GM12878 (cell line): ENCODE data around the gene PDE6D. TPM values are rescaled to one million over a fixed set of nuclear protein-coding genes. Genes with fewer than 3 reads are reported as not detected.

Experiments used
- BCLAF1 ChIP-seq: fragments of 450-650 bp; IDR thresholded peaks from 2 replicates; pipeline ENCODE4 v1.6.1; 2017; ENCODE audit warnings: antibody characterized with exemption, mild to moderate bottlenecking, moderate library complexity
- CBX5 ChIP-seq: sonication (generic); IDR thresholded peaks from 2 replicates; pipeline ENCODE4 v1.6.1; 2016; ENCODE audit warnings: low read depth, moderate library complexity, mild to moderate bottlenecking, inconsistent platforms
- CEBPB ChIP-seq, 2 experiments: fragments of 150-350 bp in 1 of 2; IDR thresholded peaks; 2 replicates each; pipeline ENCODE4 v1.6.1; 2012 to 2014; ENCODE audit warnings: low read depth in 2 of 2, low read length in 2 of 2, borderline replicate concordance in 1 of 2, inconsistent platforms in 1 of 2
- CHD2 ChIP-seq: IDR thresholded peaks from 2 replicates; pipeline ENCODE4 v1.6.1; 2011; ENCODE audit warnings: low read depth, low read length, improper control_type of control experiment, borderline replicate concordance
- ESRRA ChIP-seq: IDR thresholded peaks from 2 replicates; pipeline ENCODE4 v1.6.1; 2012; ENCODE audit warnings: mild to moderate bottlenecking, low read length, improper control_type of control experiment
- HDGF ChIP-seq: fragments of 450-650 bp; IDR thresholded peaks from 2 replicates; pipeline ENCODE4 v1.6.1; 2016; ENCODE audit warnings: antibody characterized with exemption
- MEF2B ChIP-seq: fragments of 450-650 bp; IDR thresholded peaks from 2 replicates; pipeline ENCODE4 v1.6.1; 2018; ENCODE audit warnings: mild to moderate bottlenecking, moderate library complexity; ENCODE audit not compliant: partially characterized antibody, poor library complexity, severe bottlenecking
- MTA3 ChIP-seq: IDR thresholded peaks from 2 replicates; pipeline ENCODE4 v1.6.1; 2012; ENCODE audit warnings: low read length, inconsistent platforms, borderline replicate concordance
- MXI1 ChIP-seq: fragments of 150-350 bp; IDR thresholded peaks from 2 replicates; pipeline ENCODE4 v1.6.1; 2011; ENCODE audit warnings: low read depth, mild to moderate bottlenecking, inconsistent platforms, low read length, improper control_type of control experiment
- MYB ChIP-seq: fragments of 150-350 bp; IDR thresholded peaks from 2 replicates; pipeline ENCODE4 v1.6.1; 2014; ENCODE audit warnings: mild to moderate bottlenecking, low read depth, low read length, borderline replicate concordance
- MYC ChIP-seq: IDR thresholded peaks from 2 replicates; pipeline ENCODE4 v1.6.1; 2011; ENCODE audit warnings: mild to moderate bottlenecking, low read length, moderate library complexity, inconsistent platforms; ENCODE audit not compliant: insufficient read depth, insufficient replicate concordance, insufficient read length, severe bottlenecking
- NFXL1 ChIP-seq: fragments of 450-650 bp; IDR thresholded peaks from 2 replicates; pipeline ENCODE4 v1.6.1; 2017; ENCODE audit warnings: antibody characterized with exemption, mild to moderate bottlenecking, borderline replicate concordance
- NR2F1 ChIP-seq: fragments of 450-650 bp; conservative IDR thresholded peaks from 2 replicates; pipeline ENCODE4 v1.6.1; 2017; ENCODE audit warnings: mild to moderate bottlenecking
- NRF1 ChIP-seq: conservative IDR thresholded peaks from 2 replicates; pipeline ENCODE4 v1.6.1; 2011; ENCODE audit warnings: mild to moderate bottlenecking, low read depth, low read length, improper control_type of control experiment
- RCOR1 ChIP-seq: conservative IDR thresholded peaks from 2 replicates; pipeline ENCODE4 v1.6.1; 2012; ENCODE audit warnings: low read depth, low read length, improper control_type of control experiment
- REST ChIP-seq: IDR thresholded peaks from 2 replicates; pipeline ENCODE4 v1.6.1; 2012; ENCODE audit warnings: mild to moderate bottlenecking, low read depth, low read length
- SP1 ChIP-seq: IDR thresholded peaks from one replicate; pipeline ENCODE4 v1.6.1; 2011; ENCODE audit warnings: low read depth, low read length
- TAF1 ChIP-seq: IDR thresholded peaks from 2 replicates; pipeline ENCODE4 v1.6.1; 2011; ENCODE audit warnings: mild to moderate bottlenecking, low read depth, low read length, borderline replicate concordance
- USF2 ChIP-seq: IDR thresholded peaks from 2 replicates; pipeline ENCODE4 v1.6.1; 2011; ENCODE audit warnings: low read depth, low read length, improper control_type of control experiment, borderline replicate concordance
- WRNIP1 ChIP-seq: IDR thresholded peaks from 2 replicates; pipeline ENCODE4 v1.6.1; 2011; ENCODE audit warnings: low read depth, low read length, improper control_type of control experiment, borderline replicate concordance
- ZBED1 ChIP-seq: IDR thresholded peaks from 2 replicates; pipeline ENCODE4 v1.6.1; 2016; ENCODE audit warnings: borderline replicate concordance
- ZNF384 ChIP-seq: IDR thresholded peaks from 2 replicates; pipeline ENCODE4 v1.6.1; 2012; ENCODE audit warnings: low read depth, mild to moderate bottlenecking, low read length, improper control_type of control experiment, borderline replicate concordance
- ZSCAN29 ChIP-seq: fragments of 450-650 bp; IDR thresholded peaks from 2 replicates; pipeline ENCODE4 v1.6.1; 2017; ENCODE audit warnings: mild to moderate bottlenecking, moderate library complexity
- polyA plus RNA-seq, 11 experiments: library from polyadenylated mRNA; depleted of rRNA in 4 of 11; unstranded in 6 of 11; stranded (reverse) in 5 of 11; fragments of >200 nt; fragmentation: Nextera tagmentation in 4 of 11; fragmentation: Illumina TruSeq in 1 of 11; extraction: Ambion mirVana in 4 of 11; extraction: Trizol in 1 of 11; gene quantifications; 1 replicate in 1 of 11; 2 replicates in 10 of 11; pipeline versions ENCODE4 v1.2.1 to v1.2.3, GENCODE V29; 2011 to 2016; ENCODE audit warnings: inconsistent platforms in 2 of 11, missing spikeins in 2 of 11, low read depth in 1 of 11
- total RNA-seq, 4 experiments: library from RNA; depleted of rRNA in 3 of 4; stranded (reverse); fragments of >200 nt in 3 of 4; fragmentation: Illumina TruSeq in 1 of 4; extraction: Trizol in 1 of 4; gene quantifications; 2 replicates each; pipeline versions ENCODE4 v1.2.1 to v1.2.3, GENCODE V29; 2013 to 2021

The PDE6D gene
- total and polyA plus RNA-seq, 10 of the 15 experiments (the other 5 are each of a cell fraction or from before 2014, with no cell fraction given), result 8.2 to 69.4 (median 56.2) TPM

GRCh38 chr2:231709981-231710798, 70.9 kb downstream of the PDE6D start (continued):
- TF ChIP-seq BCLAF1 (peak; percentile 63; the same call in 1 of the 2 replicates), ZNF384 (no peak), ZBED1 (no peak; the same call in 1 of the 2 replicates), NFXL1 (0 out of 2 replicates have a peak, but pooled peaks have one; percentile 65), NR2F1 (peak; percentile 81), CBX5 (no peak), MTA3 (no peak), TAF1 (peak; percentile 87), CEBPB (IDR thresholded peaks at IDR 0.05; ENCODE audit: borderline replicate concordance in 1 of 2, low read depth in 2 of 2, low read length in 2 of 2) (no peak), MYC (peak; percentile 92), HDGF (0 out of 2 replicates have a peak, but pooled peaks have one; percentile 31), MYB (no peak), ESRRA (no peak), MEF2B (peak; percentile 45), REST (peak; percentile 39; the same call in 1 of the 2 replicates), MXI1 (peak; percentile 99), NRF1 (peak; percentile 59), WRNIP1 (no peak), ZSCAN29 (peak; percentile 70; the same call in 1 of the 2 replicates), RCOR1 (no peak), USF2 (peak; percentile 76), CHD2 (peak; percentile 92), SP1 (no peak)
